Stomach (tissue), 9 donors: ENCODE data around the gene HIPK4. TPM values are rescaled to one million over a fixed set of nuclear protein-coding genes. Genes with fewer than 3 reads are reported as not detected.

Experiments
- DNase-seq, 2 donors: peaks; one replicate each; pipeline versions ENCODE4 v3.0.0 to v3.0.0-alpha.2; 2013 to 2019
- H3K27ac ChIP-seq, 5 donors: fragments of 200-600 bp in 4 of 5; sonication (generic) in 4 of 5; one replicate each; pipeline ENCODE4 v1.5.1; 2013 to 2019; ENCODE audit warnings: mild to moderate bottlenecking in 1 of 5, moderate library complexity in 1 of 5
- H3K27me3 ChIP-seq, 3 donors: fragments of 200-600 bp; sonication (generic); one replicate each; pipeline ENCODE4 v1.5.1; 2017 to 2019; ENCODE audit warnings: mixed run types in 1 of 3
- H3K36me3 ChIP-seq, 4 donors: fragments of 200-600 bp; sonication (generic); 1 replicate in 3 of 4; 2 replicates in 1 of 4; pipeline ENCODE4 v1.5.1; 2016 to 2019
- H3K4me1 ChIP-seq, 4 donors: fragments of 200-600 bp; sonication (generic); one replicate each; pipeline ENCODE4 v1.5.1; 2016 to 2019
- H3K4me3 ChIP-seq, 4 donors: fragments of 200-600 bp; sonication (generic) in 3 of 4; one replicate each; pipeline ENCODE4 v1.5.1; 2016 to 2019; ENCODE audit warnings: mild to moderate bottlenecking in 1 of 4
- H3K9me3 ChIP-seq, 4 donors: fragments of 200-600 bp; sonication (generic); one replicate each; pipeline ENCODE4 v1.5.1; 2016 to 2019
- CTCF ChIP-seq, 7 experiments: fragments of 450-650 bp in 4 of 7; fragments of 200-600 bp in 3 of 7; sonication (generic) in 3 of 7; IDR thresholded peaks; one replicate each; pipeline ENCODE4 v1.5.1; 2016 to 2019; ENCODE audit warnings: antibody characterized with exemption in 7 of 7, control low read depth in 2 of 7, mild to moderate bottlenecking in 1 of 7
- EP300 ChIP-seq: sonication (generic); formaldehyde crosslinking; IDR thresholded peaks from one replicate; pipeline ENCODE4 v1.6.1; 2017; ENCODE audit warnings: antibody characterized with exemption
- POLR2A ChIP-seq, 4 donors: fragments of 450-650 bp; IDR thresholded peaks; one replicate each; pipeline ENCODE4 v1.6.1; 2016; ENCODE audit warnings: antibody characterized with exemption in 4 of 4, control low read depth in 2 of 4, mild to moderate bottlenecking in 1 of 4, moderate library complexity in 1 of 4
- POLR2AphosphoS5 ChIP-seq, 3 donors: sonication (generic); formaldehyde crosslinking; IDR thresholded peaks; one replicate each; pipeline ENCODE4 v1.6.1; 2016; ENCODE audit warnings: antibody characterized with exemption in 3 of 3
- WGBS, 5 donors: extraction: QIAGEN DNeasy Blood & Tissue Kit in 3 of 5; methylation state at CpG; one replicate each; pipeline versions ENCODE4 v1.1.5 to v1.1.7; 2013 to 2018; 5-methylcytosine and 5-hydroxymethylcytosine counted together
- intact Hi-C: fragments of 100-400 bp; cut with DNase I; formaldehyde crosslinking; loops from one replicate; pipeline ENCODE4 v1.15.1; 2023; ENCODE audit warnings: low total_unique reads
- polyA plus RNA-seq, 3 donors: library from polyadenylated mRNA; stranded (reverse); fragments of 200-250 nt; gene quantifications; one replicate each; pipeline ENCODE4 v1.2.3, GENCODE V29; 2013
- total RNA-seq, 5 donors: library from RNA; depleted of rRNA; stranded (reverse); fragments of >200 nt; gene quantifications; one replicate each; pipeline versions ENCODE4 v1.1.0 to v1.2.3, GENCODE V29; 2014 to 2016
- donor health status: healthy with polysubstance abuse.
- donor health status: Bipolar disorder and iron deficiency.
- donor health status: healthy.

The HIPK4 gene
- total and polyA plus RNA-seq, 8 donors: 0.05 to 0.46 (median 0.12) TPM; not detected in 5

- Histone ChIP-seq H3K36me3 (peaks cover 12 to 13% (median 12%) of the 10 kb centered on the region in 4 donors), H3K27ac (peak overlapping the region; percentile 98 to 100 (median 99)), H3K27me3 (no peaks in the 10 kb centered on the region), H3K9me3 (no peaks in the 10 kb centered on the region), H3K4me3 (peak overlapping the region in 3 of 4 donors; percentile 49 to 67 (median 60)), H3K4me1 (peaks cover 37 to 58% (median 47%) of the 10 kb centered on the region in 4 donors)
- intact Hi-C loops: no loop called here
- WGBS, 5 donors: 38 to 59% (median 42%) methylated on average over 16 of the region's 16 CpGs
- no peak for DNase-seq
- TF ChIP-seq POLR2AphosphoS5 (IDR thresholded peaks at IDR 0.05) (peak in 1 of 3 donors; percentile 18), POLR2A (IDR thresholded peaks at IDR 0.05) (no peak)
Measured at GRCh38 chr19:40421993-40422747, 32.2 kb upstream of the HIPK4 start.

DNA sequence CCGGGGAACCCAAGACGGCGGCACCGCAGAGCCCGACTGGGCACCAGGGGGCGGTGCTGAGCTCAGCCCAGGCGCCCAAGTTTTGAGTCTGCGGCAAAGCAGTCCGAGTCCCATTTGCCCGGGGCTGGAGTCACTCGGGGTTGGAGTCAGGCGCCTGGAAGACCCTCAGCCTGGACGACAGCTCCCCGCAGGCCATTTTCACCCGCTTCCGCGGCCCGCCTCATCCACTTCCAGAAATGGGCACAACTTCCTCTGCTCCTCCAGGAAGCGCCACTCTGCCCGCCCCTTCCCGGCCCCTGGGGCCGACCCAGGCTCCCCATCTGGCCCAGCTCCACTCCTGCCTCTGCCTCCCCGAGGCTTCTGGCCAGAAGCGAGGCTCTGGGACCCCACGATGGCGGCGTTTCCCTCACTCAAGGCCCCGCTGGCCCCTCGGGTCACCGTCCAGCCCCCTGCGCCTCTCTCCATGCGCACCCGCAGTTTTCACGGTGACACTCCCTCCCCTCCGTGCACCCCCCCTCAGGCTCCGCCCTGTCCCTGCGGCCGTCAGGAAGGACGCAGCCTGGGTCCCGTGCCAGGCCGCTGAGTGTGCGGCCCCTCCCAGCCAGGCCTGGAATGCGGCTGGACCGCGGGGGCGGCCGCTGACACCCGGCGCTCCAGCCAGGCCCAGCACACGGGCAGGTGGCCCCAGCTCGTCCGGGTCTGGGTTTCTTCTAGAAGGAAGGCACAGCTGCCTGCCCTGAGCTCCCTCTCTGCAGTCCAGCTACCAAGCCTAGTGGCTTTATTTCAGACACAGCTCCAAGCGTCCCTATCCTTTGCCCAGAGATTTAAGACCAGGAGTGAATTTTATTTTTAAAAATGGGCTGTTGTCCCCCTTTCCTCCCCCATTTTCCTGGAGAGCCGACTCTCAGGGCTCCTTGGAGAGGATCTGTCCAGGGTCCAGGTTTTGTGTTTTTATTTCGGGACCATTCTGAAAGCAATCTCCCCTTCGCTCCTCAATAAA lies 31.1 kb upstream of the HIPK4 start:
- no peaks in the 10 kb centered on the region for H3K9me3 ChIP-seq
- WGBS, 5 donors: 1 to 3% (median 1%) methylated on average over 47 to 56 of the region's 56 CpGs
- no peaks in the 10 kb centered on the region for H3K27me3 ChIP-seq
- DNase-seq: peak; percentile 95 to 98
- H3K4me3 ChIP-seq: peak overlapping the region; percentile 42 to 63 (median 54)
- peaks cover 42 to 56% (median 47%) of the 10 kb centered on the region in 4 donors for H3K4me1 ChIP-seq
- TF ChIP-seq EP300: no peak
- peak; percentile 96 to 99 (median 97) for TF ChIP-seq POLR2AphosphoS5 (IDR thresholded peaks at IDR 0.05)
- TF ChIP-seq POLR2A (IDR thresholded peaks at IDR 0.05): peak in 2 of 4 donors; percentile 81 to 93
- TF ChIP-seq CTCF (IDR thresholded peaks at IDR 0.05): peak in 6 of 7 experiments; percentile 4 to 96 (median 89)
- H3K36me3 ChIP-seq: peaks cover 12 to 13% (median 12%) of the 10 kb centered on the region in 4 donors
- peak overlapping the region; percentile 98 to 100 (median 99) for H3K27ac ChIP-seq
- intact Hi-C loops: no loop called here

GRCh38 chr19:40420451-40420765 lies 30.4 kb upstream of the HIPK4 start:
- Histone ChIP-seq H3K9me3 (no peaks in the 10 kb centered on the region), H3K4me3 (peak overlapping the region; percentile 42 to 63 (median 54)), H3K36me3 (peaks cover 12 to 13% (median 12%) of the 10 kb centered on the region in 4 donors), H3K4me1 (peaks cover 42 to 56% (median 46%) of the 10 kb centered on the region in 4 donors), H3K27me3 (no peaks in the 10 kb centered on the region), H3K27ac (peak overlapping the region; percentile 98 to 100 (median 99))
- intact Hi-C loops: no loop called here
- TF ChIP-seq POLR2AphosphoS5 (IDR thresholded peaks at IDR 0.05): no peak
- no peak for TF ChIP-seq POLR2A (IDR thresholded peaks at IDR 0.05)
- TF ChIP-seq EP300: no peak
- 54 to 58% (median 57%) methylated on average over 14 of the region's 14 CpGs for WGBS, 5 donors
- no peak for DNase-seq

DNA sequence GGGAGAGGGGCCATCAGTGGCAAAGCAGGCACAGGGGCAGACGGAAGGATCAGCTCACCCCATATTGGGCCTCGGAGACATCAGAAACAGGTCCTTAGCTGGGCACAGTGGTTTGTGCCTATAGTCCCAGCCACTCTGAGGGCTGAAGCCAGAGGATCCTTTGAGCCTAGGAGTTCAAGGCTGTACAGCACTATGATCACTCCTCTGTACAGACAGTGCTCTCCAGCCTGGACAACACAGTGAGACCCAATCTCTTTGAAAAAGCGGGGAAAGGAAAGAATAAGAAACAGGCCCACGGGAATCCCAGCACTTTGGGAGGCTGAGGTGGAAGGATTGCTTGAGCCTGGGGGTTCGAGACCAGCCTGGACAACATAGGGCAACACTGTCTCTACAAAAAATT lies 29.8 kb upstream of the HIPK4 start:
- H3K9me3 ChIP-seq: no peaks in the 10 kb centered on the region
- H3K27me3 ChIP-seq: no peaks in the 10 kb centered on the region
- no peak overlapping the region for H3K4me3 ChIP-seq
- peaks cover 12 to 13% (median 12%) of the 10 kb centered on the region in 4 donors for H3K36me3 ChIP-seq
- peaks cover 42 to 59% (median 46%) of the 10 kb centered on the region in 4 donors for H3K4me1 ChIP-seq
- H3K27ac ChIP-seq: peak overlapping the region in 4 of 5 donors; percentile 98 to 100 (median 100)
- no peak for DNase-seq
- intact Hi-C loops: no loop called here
- 83 to 95% (median 89%) methylated on average over 5 of the region's 5 CpGs for WGBS, 5 donors
- no peak for TF ChIP-seq EP300
- TF ChIP-seq POLR2AphosphoS5 (IDR thresholded peaks at IDR 0.05): no peak
- no peak for TF ChIP-seq CTCF (IDR thresholded peaks at IDR 0.05)
- no peak for TF ChIP-seq POLR2A (IDR thresholded peaks at IDR 0.05)

DNA sequence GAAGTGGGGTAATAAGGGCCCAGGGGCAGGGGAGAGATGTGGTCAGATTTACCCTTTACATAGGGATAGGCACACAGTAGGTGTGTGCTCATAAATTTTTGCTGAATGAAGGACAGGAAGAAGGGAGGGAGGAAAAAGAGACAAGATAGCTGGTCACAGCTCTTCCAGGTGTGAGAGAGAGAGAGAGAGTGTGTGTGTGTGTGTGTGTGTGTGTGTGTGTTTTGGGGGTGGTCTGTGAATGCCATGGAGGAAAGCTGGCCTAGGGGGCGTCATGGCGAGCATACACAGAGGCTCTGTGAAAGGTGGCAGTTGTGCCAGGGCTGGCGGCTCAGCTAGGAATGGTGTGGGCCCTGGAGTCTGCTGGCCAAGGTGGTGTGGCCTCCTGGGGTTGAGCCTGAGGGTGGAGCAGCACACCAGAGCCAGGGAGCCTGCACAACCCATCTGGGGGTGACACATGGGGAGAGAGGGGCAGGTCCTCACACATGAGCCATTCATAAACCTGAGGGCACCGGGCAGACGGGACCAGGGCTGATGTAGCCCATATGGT lies 29.2 kb upstream of the HIPK4 start:
- TF ChIP-seq EP300 (no peak), POLR2AphosphoS5 (IDR thresholded peaks at IDR 0.05) (no peak), POLR2A (IDR thresholded peaks at IDR 0.05) (no peak), CTCF (IDR thresholded peaks at IDR 0.05) (no peak)
- 63 to 72% (median 65%) methylated on average over 5 of the region's 5 CpGs for WGBS, 5 donors
- no peak for DNase-seq
- Histone ChIP-seq H3K27me3 (no peaks in the 10 kb centered on the region), H3K9me3 (no peaks in the 10 kb centered on the region), H3K36me3 (peaks cover 12 to 13% (median 12%) of the 10 kb centered on the region in 4 donors), H3K4me3 (no peak overlapping the region), H3K4me1 (peaks cover 37 to 56% (median 42%) of the 10 kb centered on the region in 4 donors), H3K27ac (peak overlapping the region in 3 of 5 donors; percentile 7 to 100 (median 80))
- intact Hi-C loops: no loop called here
